MCF 10A (cell line): ENCODE measurements around the gene CHST11. TPM values are rescaled to one million over a fixed set of nuclear protein-coding genes. Genes with fewer than 3 reads are reported as not detected.

ENCODE experiments used
- BruUV-seq: library from RNA; stranded (reverse); fragments of 400-500 nt; replicated peaks from 2 replicates; lab custom pipeline; 2021; lab: Mats Ljungman, UMichigan
- CTCF ChIA-PET: fragments of 300-600 bp; sonication (Branson Sonifier 250); formaldehyde crosslinking; extraction: SDS; loops from one replicate; lab custom pipeline; 2021; ENCODE audit warnings: antibody characterized with exemption, inconsistent platforms; lab: Yijun Ruan, JAX
- POLR2A ChIA-PET: fragments of 300-600, 350-650 bp; sonication (Branson Sonifier 250); formaldehyde crosslinking; extraction: SDS; loops from one replicate; lab custom pipeline; 2020; ENCODE audit warnings: antibody characterized with exemption, inconsistent platforms; lab: Yijun Ruan, JAX
- DNase-seq: peaks from one replicate; pipeline ENCODE4 v3.0.0-alpha.2; 2018; ENCODE audit not compliant: unreplicated experiment
- H3K27ac Mint-ChIP-seq: one replicate; pipeline ENCODE4 v1.8.0; 2022; ENCODE audit warnings: mild to moderate bottlenecking, low read depth, mixed read lengths; ENCODE audit not compliant: unreplicated experiment
- H3K27me3 Mint-ChIP-seq: one replicate; pipeline ENCODE4 v1.8.0; 2022; ENCODE audit warnings: mixed read lengths; ENCODE audit not compliant: insufficient read depth, unreplicated experiment
- H3K36me3 Mint-ChIP-seq: one replicate; pipeline ENCODE4 v1.8.0; 2022; ENCODE audit warnings: mild to moderate bottlenecking, moderate library complexity, mixed read lengths; ENCODE audit not compliant: insufficient read depth, unreplicated experiment
- H3K4me1 Mint-ChIP-seq: one replicate; pipeline ENCODE4 v1.8.0; 2022; ENCODE audit warnings: mixed read lengths; ENCODE audit not compliant: insufficient read depth, unreplicated experiment
- H3K4me3 Mint-ChIP-seq: one replicate; pipeline ENCODE4 v1.8.0; 2022; ENCODE audit warnings: mild to moderate bottlenecking, moderate library complexity, mixed read lengths; ENCODE audit not compliant: unreplicated experiment
- H3K9me3 Mint-ChIP-seq: one replicate; pipeline ENCODE4 v1.8.0; 2022; ENCODE audit warnings: mixed read lengths; ENCODE audit not compliant: unreplicated experiment
- CTCF ChIP-seq: fragments of 200-600 bp; IDR thresholded peaks from one replicate; pipeline ENCODE4 v1.8.0; 2022; ENCODE audit warnings: antibody characterized with exemption, mild to moderate bottlenecking; ENCODE audit not compliant: unreplicated experiment
- intact Hi-C: fragments of 100-400 bp; cut with micrococcal nuclease; formaldehyde crosslinking; loops from 2 replicates; pipeline ENCODE4 v1.14.1; 2022
- total RNA-seq: library from RNA; stranded (reverse); gene quantifications from 2 replicates; pipeline ENCODE4 v1.2.3, GENCODE V29; 2022

The CHST11 gene
- total RNA-seq, 1 experiment from 2014 or later: 5.3 TPM

- no peaks in the 10 kb centered on the region for H3K4me1 Mint-ChIP-seq
- CTCF ChIA-PET: no interaction called here
- POLR2A ChIA-PET: interaction anchor here (0.7 kb wide), 1 partner anchor 878 kb away, joined by 3 read pairs; no protein-coding TSS in a partner anchor
- intact Hi-C loops: no loop called here
- no peak overlapping the region for H3K27ac Mint-ChIP-seq
- no peaks in the 10 kb centered on the region for H3K36me3 Mint-ChIP-seq
- H3K4me3 Mint-ChIP-seq: no peak overlapping the region
- H3K27me3 Mint-ChIP-seq: no peaks in the 10 kb centered on the region
- BruUV-seq: no TSS peak
- peaks cover 19% of the 10 kb centered on the region for H3K9me3 Mint-ChIP-seq
- TF ChIP-seq CTCF: no peak
- DNase-seq: no peak
Measured at GRCh38 chr12:104772336-104772735, 315.6 kb downstream of the CHST11 start.

- no peak overlapping the region for H3K27ac Mint-ChIP-seq
- H3K27me3 Mint-ChIP-seq: no peaks in the 10 kb centered on the region
- ChIA-PET POLR2A (interaction anchor here (1.1 kb wide), 1 partner anchor 8 kb away, joined by 3 read pairs; no protein-coding TSS in a partner anchor), CTCF (no interaction called here)
- H3K9me3 Mint-ChIP-seq: peaks cover 19% of the 10 kb centered on the region
- H3K4me3 Mint-ChIP-seq: no peak overlapping the region
- intact Hi-C loops: no loop called here
- H3K4me1 Mint-ChIP-seq: no peaks in the 10 kb centered on the region
- no peaks in the 10 kb centered on the region for H3K36me3 Mint-ChIP-seq
- no peak for TF ChIP-seq CTCF
- DNase-seq: no peak
- BruUV-seq: no TSS peak
Measured at GRCh38 chr12:104775731-104776231, 319.0 kb downstream of the CHST11 start.

- no peaks in the 10 kb centered on the region for H3K27me3 Mint-ChIP-seq
- POLR2A ChIA-PET: no interaction called here
- DNase-seq: no peak
- H3K4me3 Mint-ChIP-seq: no peak overlapping the region
- H3K4me1 Mint-ChIP-seq: no peaks in the 10 kb centered on the region
- intact Hi-C loops: no loop called here
- H3K9me3 Mint-ChIP-seq: peaks cover 5% of the 10 kb centered on the region
- H3K36me3 Mint-ChIP-seq: no peaks in the 10 kb centered on the region
- no peak for TF ChIP-seq CTCF
- H3K27ac Mint-ChIP-seq: no peak overlapping the region
- BruUV-seq: no TSS peak
- CTCF ChIA-PET: interaction anchor here (0.6 to 0.7 kb wide), 2 partner anchors 49 to 155 kb away, joined by 3 to 5 read pairs; no protein-coding TSS in a partner anchor
Measured at GRCh38 chr12:104779134-104779533, 322.4 kb downstream of the CHST11 start.

GRCh38 chr12:104782296-104782695 lies 325.5 kb downstream of the CHST11 start:
- POLR2A ChIA-PET: no interaction called here
- Mint-ChIP-seq H3K27ac (no peak overlapping the region), H3K4me1 (no peaks in the 10 kb centered on the region), H3K4me3 (no peak overlapping the region), H3K36me3 (no peaks in the 10 kb centered on the region), H3K9me3 (peaks cover 5% of the 10 kb centered on the region), H3K27me3 (no peaks in the 10 kb centered on the region)
- intact Hi-C loops: no loop called here
- no TSS peak for BruUV-seq
- CTCF ChIA-PET: no interaction called here
- TF ChIP-seq CTCF: no peak
- no peak for DNase-seq
